Loucy (cell line): ENCODE results near the gene POLR2J.

ENCODE experiments used
- CTCF ChIP-seq: fragments of 200-600 bp; sonication (generic); conservative IDR thresholded peaks from 2 replicates; pipeline ENCODE4 v1.5.1; 2014; ENCODE audit warnings: mild to moderate bottlenecking, antibody characterized with exemption, low read length
- EZH2phosphoT487 ChIP-seq: fragments of 200-600 bp; IDR thresholded peaks from 2 replicates; pipeline ENCODE4 v1.6.1; 2018; ENCODE audit warnings: antibody characterized with exemption, mild to moderate bottlenecking, moderate library complexity, borderline replicate concordance

GRCh38 chr7:102444961-102445673, 33.6 kb downstream of the POLR2J start:
- no peak for TF ChIP-seq CTCF
- no peak for TF ChIP-seq EZH2phosphoT487
